ENCODE results near the gene ATCAY. TPM values are rescaled to one million over a fixed set of nuclear protein-coding genes. Genes with fewer than 3 reads are reported as not detected.
"Not testable (repeated sequence)": the region's sequence is repeated elsewhere in the genome, so short reads cannot be mapped to it uniquely, and the experiment has no call there.

ATCAY gene
- total RNA-seq, 1 donor from 2014 or later: not detected

- Histone ChIP-seq H3K4me1 (no peaks in the 10 kb centered on the region), H3K4me3 (no peak overlapping the region), H3K9me3 (no peaks in the 10 kb centered on the region), H3K27ac (no peak overlapping the region), H3K36me3 (no peaks in the 10 kb centered on the region), H3K27me3 (no peaks in the 10 kb centered on the region)
- ATAC-seq (no peak), DNase-seq (no peak)
- intact Hi-C loops (cut with DNase I): no loop called here
- no peak for TF ChIP-seq CTCF (IDR thresholded peaks at IDR 0.05)
These were observed 10.1 kb downstream of the ATCAY start for GRCh38 chr19:3890591-3890990.

GRCh38 chr19:3893509-3894179, 13.2 kb downstream of the ATCAY start:
- no peak overlapping the region for H3K4me3 ChIP-seq
- H3K27me3 ChIP-seq: no peaks in the 10 kb centered on the region
- no peak overlapping the region for H3K27ac ChIP-seq
- no peak for DNase-seq
- TF ChIP-seq CTCF (IDR thresholded peaks at IDR 0.05): no peak
- peaks cover 3% of the 10 kb centered on the region for H3K9me3 ChIP-seq
- intact Hi-C loops (cut with DNase I): no loop called here
- H3K4me1 ChIP-seq: no peaks in the 10 kb centered on the region
- no peaks in the 10 kb centered on the region for H3K36me3 ChIP-seq
- ATAC-seq: no peak

DNA sequence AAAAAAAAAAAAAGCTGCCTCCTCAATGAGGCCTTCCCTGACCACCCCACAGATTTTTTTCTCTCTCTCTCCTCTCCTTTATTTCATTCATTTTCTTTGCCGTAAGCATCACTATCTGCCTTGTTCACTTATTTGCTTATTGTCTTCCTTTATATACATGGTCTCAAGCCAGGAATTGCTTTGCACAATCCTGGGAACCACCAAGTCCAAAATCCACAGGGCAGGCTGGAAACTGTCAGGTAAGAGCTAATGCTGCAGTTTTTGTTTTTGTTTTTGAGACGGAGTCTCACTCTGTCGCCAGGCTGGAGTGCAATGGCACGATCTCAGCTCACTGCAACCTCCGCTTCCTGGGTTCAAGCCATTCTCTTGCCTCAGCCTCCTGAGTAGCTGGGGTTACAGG, 14.5 kb downstream of the ATCAY start:
- H3K4me1 ChIP-seq; H3K27ac ChIP-seq; H3K36me3 ChIP-seq; H3K27me3 ChIP-seq; DNase-seq; ATAC-seq; H3K9me3 ChIP-seq; intact Hi-C loops (cut with DNase I); H3K4me3 ChIP-seq: not testable (repeated sequence)

- DNase-seq: no peak
- Histone ChIP-seq H3K4me3 (no peak overlapping the region), H3K9me3 (peaks cover 3% of the 10 kb centered on the region), H3K27me3 (no peaks in the 10 kb centered on the region), H3K27ac (no peak overlapping the region), H3K4me1 (no peaks in the 10 kb centered on the region), H3K36me3 (no peaks in the 10 kb centered on the region)
- no peak for TF ChIP-seq CTCF (IDR thresholded peaks at IDR 0.05)
- no peak for ATAC-seq
- intact Hi-C loops (cut with DNase I): no loop called here
These were observed 15.3 kb downstream of the ATCAY start for GRCh38 chr19:3895788-3896187.

DNA sequence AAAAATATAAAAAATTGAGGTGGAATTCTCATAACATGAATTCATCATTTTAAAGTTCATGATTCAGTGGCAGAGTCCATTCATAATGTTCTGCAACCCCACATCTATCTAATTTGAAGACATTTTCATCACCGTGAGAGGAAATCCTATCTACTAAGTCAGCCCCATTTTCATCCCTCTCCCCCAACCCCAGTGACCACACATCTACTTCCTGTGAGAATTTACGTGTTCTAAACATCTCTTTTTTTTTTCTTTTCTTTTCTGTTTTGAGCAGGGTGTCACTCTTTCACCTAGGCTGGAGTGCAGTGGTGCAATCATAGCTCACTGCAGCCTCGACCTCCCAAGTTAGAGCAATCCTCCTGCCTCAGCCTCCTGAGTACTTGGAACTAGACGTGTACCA, 17.5 kb downstream of the ATCAY start:
- peaks cover 3% of the 10 kb centered on the region for H3K9me3 ChIP-seq
- no peaks in the 10 kb centered on the region for H3K4me1 ChIP-seq
- ATAC-seq: no peak
- H3K36me3 ChIP-seq: no peaks in the 10 kb centered on the region
- DNase-seq: no peak
- no peak overlapping the region for H3K4me3 ChIP-seq
- no peaks in the 10 kb centered on the region for H3K27me3 ChIP-seq
- no peak overlapping the region for H3K27ac ChIP-seq
- TF ChIP-seq CTCF (IDR thresholded peaks at IDR 0.05): no peak
- intact Hi-C loops (cut with DNase I): no loop called here

- no peak for TF ChIP-seq CTCF (IDR thresholded peaks at IDR 0.05)
- no peak for DNase-seq
These were observed 17.9 kb downstream of the ATCAY start for GRCh38 chr19:3898426-3898825.

More at GRCh38 chr19:3898426-3898825, 17.9 kb downstream of the ATCAY start:
- ATAC-seq: no peak
- no peaks in the 10 kb centered on the region for H3K27me3 ChIP-seq
- intact Hi-C loops (cut with DNase I): no loop called here
- no peak overlapping the region for H3K27ac ChIP-seq
- H3K36me3 ChIP-seq: no peaks in the 10 kb centered on the region
- H3K4me1 ChIP-seq: no peaks in the 10 kb centered on the region
- H3K9me3 ChIP-seq: peaks cover 3% of the 10 kb centered on the region
- no peak overlapping the region for H3K4me3 ChIP-seq

Data from upper lobe of right lung (tissue), 1 donor.